WTC11 (cell line): ENCODE results near the gene ASB8.
A peak's percentile ranks its signal among the peaks of the same experiment; 100 is the strongest.

ENCODE experiments used
- CREM ChIP-seq: sonication (generic); formaldehyde crosslinking; IDR thresholded peaks from 2 replicates; pipeline ENCODE4 v1.8.1; 2022; ENCODE audit warnings: mild to moderate bottlenecking, missing genetic modification reagents, moderate library complexity
- JUN ChIP-seq: sonication (generic); formaldehyde crosslinking; IDR thresholded peaks from 2 replicates; pipeline ENCODE4 v1.8.0; 2023; ENCODE audit warnings: mild to moderate bottlenecking, missing genetic modification reagents
- NFYB ChIP-seq: sonication (generic); formaldehyde crosslinking; conservative IDR thresholded peaks from 2 replicates; pipeline ENCODE4 v1.8.0; 2022; ENCODE audit warnings: low read depth, missing genetic modification reagents
- NR2C2 ChIP-seq: sonication (generic); formaldehyde crosslinking; IDR thresholded peaks from 2 replicates; pipeline ENCODE4 v1.8.0; 2022; ENCODE audit warnings: mild to moderate bottlenecking, missing genetic modification reagents
- NR3C1 ChIP-seq: sonication (generic); formaldehyde crosslinking; conservative IDR thresholded peaks from 2 replicates; pipeline ENCODE4 v1.8.1; 2023; ENCODE audit warnings: low read depth, mild to moderate bottlenecking, missing genetic modification reagents
- RELA ChIP-seq: sonication (generic); formaldehyde crosslinking; IDR thresholded peaks from 2 replicates; pipeline ENCODE4 v1.8.1; 2022; ENCODE audit warnings: missing genetic modification reagents, mild to moderate bottlenecking, borderline replicate concordance
- SP1 ChIP-seq: sonication (generic); formaldehyde crosslinking; conservative IDR thresholded peaks from 2 replicates; pipeline ENCODE4 v1.8.1; 2022; ENCODE audit warnings: missing genetic modification reagents
- TEAD1 ChIP-seq: sonication (generic); formaldehyde crosslinking; IDR thresholded peaks from 2 replicates; pipeline ENCODE4 v1.8.0; 2022; ENCODE audit warnings: mild to moderate bottlenecking, missing genetic modification reagents
- ZNF232 ChIP-seq: sonication (generic); formaldehyde crosslinking; IDR thresholded peaks from 2 replicates; pipeline ENCODE4 v1.8.0; 2022; ENCODE audit warnings: mild to moderate bottlenecking, missing genetic modification reagents
- ZNF317 ChIP-seq: sonication (generic); formaldehyde crosslinking; IDR thresholded peaks from 2 replicates; pipeline ENCODE4 v1.8.1; 2023; ENCODE audit warnings: low read depth, mild to moderate bottlenecking, moderate library complexity, missing genetic modification reagents, borderline replicate concordance
- TF ChIP-seq, protein P1 (sequence below): fragments of 200-600 bp; IDR thresholded peaks from 2 replicates; pipeline ENCODE4 v1.8.0; 2022; ENCODE audit warnings: antibody characterized with exemption
- TF ChIP-seq, protein P2 (sequence below): sonication (generic); formaldehyde crosslinking; IDR thresholded peaks from 2 replicates; pipeline ENCODE4 v1.8.1; 2022; ENCODE audit warnings: mild to moderate bottlenecking, moderate library complexity, missing genetic modification reagents
- TF ChIP-seq, protein P3 (sequence below): sonication (generic); formaldehyde crosslinking; IDR thresholded peaks from 2 replicates; pipeline ENCODE4 v1.8.0; 2023; ENCODE audit warnings: missing genetic modification reagents
- TF ChIP-seq, protein P4 (sequence below): sonication (generic); formaldehyde crosslinking; IDR thresholded peaks from 2 replicates; pipeline ENCODE4 v1.8.0; 2022; ENCODE audit warnings: missing genetic modification reagents

DNA sequence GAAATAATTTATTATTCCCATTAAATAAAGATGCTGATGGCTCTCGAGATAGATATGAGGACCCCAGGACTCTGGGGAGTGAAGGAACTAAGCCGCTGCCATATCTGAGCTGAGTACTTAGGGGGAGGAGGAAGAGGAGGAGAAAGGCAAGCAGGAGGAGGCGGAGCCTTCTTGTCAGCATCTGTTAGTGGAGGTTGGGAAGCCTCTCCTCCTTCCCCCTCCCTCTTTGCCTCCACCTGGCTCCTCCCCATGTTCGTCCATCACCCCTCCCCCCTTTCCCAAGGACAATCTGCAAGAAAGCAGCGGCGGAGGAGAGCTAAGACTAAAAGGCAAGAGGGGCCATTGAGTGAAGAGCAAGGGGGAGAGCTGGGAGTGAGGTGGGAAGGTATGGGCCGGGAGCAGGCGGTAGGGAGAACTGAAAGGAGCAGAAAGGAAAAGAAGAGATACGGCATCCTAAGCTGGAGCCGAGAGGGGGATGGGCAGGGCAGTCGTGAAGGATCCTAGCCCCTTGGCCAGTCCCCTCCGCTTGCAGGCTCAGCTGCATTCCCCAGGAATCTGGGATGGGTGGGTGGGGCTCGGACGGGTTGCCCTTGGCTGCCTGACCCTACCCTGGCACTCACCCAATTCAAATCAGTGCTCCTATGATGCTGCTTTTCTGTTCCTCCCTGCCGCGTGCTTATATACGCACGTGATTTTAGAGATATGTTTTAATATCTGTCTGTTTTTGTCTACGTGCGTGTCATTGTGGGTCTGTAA, 38.1 kb downstream of the ASB8 start, which contains the start of gene PFKM:
- TF ChIP-seq, protein P1, sequence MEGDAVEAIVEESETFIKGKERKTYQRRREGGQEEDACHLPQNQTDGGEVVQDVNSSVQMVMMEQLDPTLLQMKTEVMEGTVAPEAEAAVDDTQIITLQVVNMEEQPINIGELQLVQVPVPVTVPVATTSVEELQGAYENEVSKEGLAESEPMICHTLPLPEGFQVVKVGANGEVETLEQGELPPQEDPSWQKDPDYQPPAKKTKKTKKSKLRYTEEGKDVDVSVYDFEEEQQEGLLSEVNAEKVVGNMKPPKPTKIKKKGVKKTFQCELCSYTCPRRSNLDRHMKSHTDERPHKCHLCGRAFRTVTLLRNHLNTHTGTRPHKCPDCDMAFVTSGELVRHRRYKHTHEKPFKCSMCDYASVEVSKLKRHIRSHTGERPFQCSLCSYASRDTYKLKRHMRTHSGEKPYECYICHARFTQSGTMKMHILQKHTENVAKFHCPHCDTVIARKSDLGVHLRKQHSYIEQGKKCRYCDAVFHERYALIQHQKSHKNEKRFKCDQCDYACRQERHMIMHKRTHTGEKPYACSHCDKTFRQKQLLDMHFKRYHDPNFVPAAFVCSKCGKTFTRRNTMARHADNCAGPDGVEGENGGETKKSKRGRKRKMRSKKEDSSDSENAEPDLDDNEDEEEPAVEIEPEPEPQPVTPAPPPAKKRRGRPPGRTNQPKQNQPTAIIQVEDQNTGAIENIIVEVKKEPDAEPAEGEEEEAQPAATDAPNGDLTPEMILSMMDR: no peak
- TF ChIP-seq SP1 (CRISPR knock-in tag) (0 out of 2 replicates have a peak, but pooled peaks have one; percentile 18), ZNF232 (CRISPR knock-in tag) (no peak), TEAD1 (CRISPR knock-in tag) (no peak), JUN (no peak), NFYB (CRISPR knock-in tag) (no peak), NR2C2 (CRISPR knock-in tag) (no peak), CREM (CRISPR knock-in tag) (no peak), NR3C1 (CRISPR knock-in tag) (no peak), RELA (CRISPR knock-in tag) (no peak), ZNF317 (CRISPR knock-in tag) (no peak)
- TF ChIP-seq, protein P2, sequence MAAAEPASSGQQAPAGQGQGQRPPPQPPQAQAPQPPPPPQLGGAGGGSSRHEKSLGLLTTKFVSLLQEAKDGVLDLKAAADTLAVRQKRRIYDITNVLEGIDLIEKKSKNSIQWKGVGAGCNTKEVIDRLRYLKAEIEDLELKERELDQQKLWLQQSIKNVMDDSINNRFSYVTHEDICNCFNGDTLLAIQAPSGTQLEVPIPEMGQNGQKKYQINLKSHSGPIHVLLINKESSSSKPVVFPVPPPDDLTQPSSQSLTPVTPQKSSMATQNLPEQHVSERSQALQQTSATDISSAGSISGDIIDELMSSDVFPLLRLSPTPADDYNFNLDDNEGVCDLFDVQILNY (CRISPR knock-in tag): no peak
- TF ChIP-seq, protein P3, sequence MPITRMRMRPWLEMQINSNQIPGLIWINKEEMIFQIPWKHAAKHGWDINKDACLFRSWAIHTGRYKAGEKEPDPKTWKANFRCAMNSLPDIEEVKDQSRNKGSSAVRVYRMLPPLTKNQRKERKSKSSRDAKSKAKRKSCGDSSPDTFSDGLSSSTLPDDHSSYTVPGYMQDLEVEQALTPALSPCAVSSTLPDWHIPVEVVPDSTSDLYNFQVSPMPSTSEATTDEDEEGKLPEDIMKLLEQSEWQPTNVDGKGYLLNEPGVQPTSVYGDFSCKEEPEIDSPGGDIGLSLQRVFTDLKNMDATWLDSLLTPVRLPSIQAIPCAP (CRISPR knock-in tag): no peak
- TF ChIP-seq, protein P4, sequence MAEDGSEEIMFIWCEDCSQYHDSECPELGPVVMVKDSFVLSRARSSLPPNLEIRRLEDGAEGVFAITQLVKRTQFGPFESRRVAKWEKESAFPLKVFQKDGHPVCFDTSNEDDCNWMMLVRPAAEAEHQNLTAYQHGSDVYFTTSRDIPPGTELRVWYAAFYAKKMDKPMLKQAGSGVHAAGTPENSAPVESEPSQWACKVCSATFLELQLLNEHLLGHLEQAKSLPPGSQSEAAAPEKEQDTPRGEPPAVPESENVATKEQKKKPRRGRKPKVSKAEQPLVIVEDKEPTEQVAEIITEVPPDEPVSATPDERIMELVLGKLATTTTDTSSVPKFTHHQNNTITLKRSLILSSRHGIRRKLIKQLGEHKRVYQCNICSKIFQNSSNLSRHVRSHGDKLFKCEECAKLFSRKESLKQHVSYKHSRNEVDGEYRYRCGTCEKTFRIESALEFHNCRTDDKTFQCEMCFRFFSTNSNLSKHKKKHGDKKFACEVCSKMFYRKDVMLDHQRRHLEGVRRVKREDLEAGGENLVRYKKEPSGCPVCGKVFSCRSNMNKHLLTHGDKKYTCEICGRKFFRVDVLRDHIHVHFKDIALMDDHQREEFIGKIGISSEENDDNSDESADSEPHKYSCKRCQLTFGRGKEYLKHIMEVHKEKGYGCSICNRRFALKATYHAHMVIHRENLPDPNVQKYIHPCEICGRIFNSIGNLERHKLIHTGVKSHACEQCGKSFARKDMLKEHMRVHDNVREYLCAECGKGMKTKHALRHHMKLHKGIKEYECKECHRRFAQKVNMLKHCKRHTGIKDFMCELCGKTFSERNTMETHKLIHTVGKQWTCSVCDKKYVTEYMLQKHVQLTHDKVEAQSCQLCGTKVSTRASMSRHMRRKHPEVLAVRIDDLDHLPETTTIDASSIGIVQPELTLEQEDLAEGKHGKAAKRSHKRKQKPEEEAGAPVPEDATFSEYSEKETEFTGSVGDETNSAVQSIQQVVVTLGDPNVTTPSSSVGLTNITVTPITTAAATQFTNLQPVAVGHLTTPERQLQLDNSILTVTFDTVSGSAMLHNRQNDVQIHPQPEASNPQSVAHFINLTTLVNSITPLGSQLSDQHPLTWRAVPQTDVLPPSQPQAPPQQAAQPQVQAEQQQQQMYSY (CRISPR knock-in tag): no peak
